Ramos (cell line): Measurements from ENCODE around the gene ZNF497.

Experiments used
- in situ Hi-C: fragments of 300-500 bp; cut with MboI; formaldehyde crosslinking; loops from one replicate; pipeline ENCODE4 v1.14.3; 2022; ENCODE audit warnings: low sequenced_read_pairs; ENCODE audit not compliant: unreplicated experiment

Gene ZNF497

GRCh38 chr19:58372311-58373133, 10.0 kb upstream of the ZNF497 start:
- in situ Hi-C loops: no loop called here

GRCh38 chr19:58368561-58369360, 6.2 kb upstream of the ZNF497 start:
- in situ Hi-C loops: no loop called here

DNA sequence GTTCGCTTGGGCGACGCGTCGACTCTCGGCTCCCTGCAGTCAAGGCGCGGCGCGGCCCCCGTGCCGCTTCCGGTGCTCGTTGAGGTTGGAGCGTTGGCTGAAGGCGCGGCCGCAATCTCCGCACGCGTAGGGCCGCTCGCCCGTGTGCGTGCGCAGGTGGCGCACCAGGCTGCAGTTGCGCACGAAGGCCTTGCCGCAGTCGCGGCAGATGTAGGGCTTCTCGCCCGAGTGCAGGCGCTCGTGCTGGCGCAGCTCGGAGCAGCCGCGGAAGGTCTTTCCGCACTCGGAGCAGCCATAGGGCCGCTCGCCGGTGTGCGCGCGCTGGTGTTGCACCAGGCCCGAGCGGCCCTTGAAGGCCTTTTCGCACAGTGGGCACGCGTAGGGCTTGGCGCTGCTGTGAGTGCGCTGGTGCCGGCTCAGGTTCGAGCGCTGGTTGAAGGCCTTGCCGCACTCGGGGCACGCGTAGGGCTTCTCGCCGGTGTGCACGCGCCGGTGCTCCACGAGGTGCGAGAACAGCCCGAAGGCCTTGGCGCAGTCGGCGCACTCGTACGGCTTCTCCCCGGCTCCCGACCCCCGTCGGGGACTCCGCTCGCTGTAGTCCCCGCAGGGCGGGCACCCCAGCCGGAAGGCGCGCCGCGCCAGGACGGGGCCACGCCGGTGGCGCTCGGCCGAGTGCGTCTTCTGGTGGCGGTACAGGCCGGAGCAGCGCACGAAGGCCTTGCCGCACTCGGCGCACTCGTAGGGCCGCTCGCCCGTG, 5.3 kb upstream of the ZNF497 start:
- in situ Hi-C loops: no loop called here

GRCh38 chr19:58366585-58367430, 4.3 kb upstream of the ZNF497 start:
- in situ Hi-C loops: no loop called here

DNA sequence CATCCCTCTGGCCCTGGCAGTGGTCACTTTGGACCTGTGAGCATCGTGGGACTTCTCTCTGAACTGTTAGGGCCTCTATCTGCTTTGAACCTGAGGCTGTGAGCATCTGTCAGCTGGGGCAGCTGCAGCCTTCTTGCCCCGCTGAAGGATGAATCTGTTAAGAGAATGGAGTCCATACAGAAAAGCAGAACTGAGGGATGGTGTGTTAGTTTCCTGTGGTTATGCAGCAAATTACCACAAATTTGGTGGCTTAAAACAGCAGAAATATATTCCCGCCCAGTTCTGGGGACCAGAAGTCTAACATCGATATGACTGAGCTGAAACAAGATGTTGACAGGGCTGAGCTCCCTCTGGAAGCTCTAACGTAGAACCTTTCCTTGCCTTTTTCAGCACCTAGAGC, 1.6 kb upstream of the ZNF497 start:
- in situ Hi-C loops: no loop called here

GRCh38 chr19:58361900-58362271, 665 bp downstream of the ZNF497 start:
- in situ Hi-C loops: no loop called here

- in situ Hi-C loops: no loop called here
These were observed 4.9 kb downstream of the ZNF497 start for GRCh38 chr19:58357481-58358145.

DNA sequence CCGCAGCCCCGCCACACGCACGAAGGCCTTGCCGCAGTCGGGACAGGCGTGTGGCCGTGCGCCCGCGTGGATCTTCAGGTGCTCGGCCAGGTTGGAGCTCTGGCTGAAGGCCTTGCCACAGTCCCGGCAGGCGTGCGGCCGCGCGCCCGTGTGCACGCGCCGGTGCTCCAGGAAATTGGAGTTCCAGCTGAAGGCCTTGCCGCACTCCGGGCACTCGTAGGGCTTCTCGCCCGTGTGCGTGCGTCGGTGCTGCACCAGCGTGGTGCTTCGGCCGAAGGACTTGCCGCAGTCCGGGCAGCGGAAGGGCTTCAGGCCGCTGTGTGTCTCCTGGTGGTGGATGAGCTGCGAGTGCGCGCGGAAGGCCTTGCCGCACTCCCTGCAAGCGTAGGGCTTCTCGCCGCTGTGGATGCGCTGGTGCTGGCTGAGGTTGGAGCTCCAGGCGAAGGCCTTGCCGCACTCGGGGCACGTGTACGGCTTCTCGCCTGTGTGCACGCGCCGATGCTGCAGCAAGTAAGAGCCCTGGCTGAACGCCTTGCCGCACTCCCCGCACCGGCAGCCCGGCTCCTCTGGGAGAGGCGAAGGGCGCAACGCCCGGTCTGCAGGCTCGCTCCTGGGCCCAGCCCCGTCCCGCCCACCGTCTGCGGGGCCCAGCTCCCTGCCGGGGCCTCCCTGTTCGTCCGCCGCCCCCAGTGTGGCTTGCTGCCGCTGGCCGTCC, 5.6 kb downstream of the ZNF497 start:
- in situ Hi-C loops: no loop called here

DNA sequence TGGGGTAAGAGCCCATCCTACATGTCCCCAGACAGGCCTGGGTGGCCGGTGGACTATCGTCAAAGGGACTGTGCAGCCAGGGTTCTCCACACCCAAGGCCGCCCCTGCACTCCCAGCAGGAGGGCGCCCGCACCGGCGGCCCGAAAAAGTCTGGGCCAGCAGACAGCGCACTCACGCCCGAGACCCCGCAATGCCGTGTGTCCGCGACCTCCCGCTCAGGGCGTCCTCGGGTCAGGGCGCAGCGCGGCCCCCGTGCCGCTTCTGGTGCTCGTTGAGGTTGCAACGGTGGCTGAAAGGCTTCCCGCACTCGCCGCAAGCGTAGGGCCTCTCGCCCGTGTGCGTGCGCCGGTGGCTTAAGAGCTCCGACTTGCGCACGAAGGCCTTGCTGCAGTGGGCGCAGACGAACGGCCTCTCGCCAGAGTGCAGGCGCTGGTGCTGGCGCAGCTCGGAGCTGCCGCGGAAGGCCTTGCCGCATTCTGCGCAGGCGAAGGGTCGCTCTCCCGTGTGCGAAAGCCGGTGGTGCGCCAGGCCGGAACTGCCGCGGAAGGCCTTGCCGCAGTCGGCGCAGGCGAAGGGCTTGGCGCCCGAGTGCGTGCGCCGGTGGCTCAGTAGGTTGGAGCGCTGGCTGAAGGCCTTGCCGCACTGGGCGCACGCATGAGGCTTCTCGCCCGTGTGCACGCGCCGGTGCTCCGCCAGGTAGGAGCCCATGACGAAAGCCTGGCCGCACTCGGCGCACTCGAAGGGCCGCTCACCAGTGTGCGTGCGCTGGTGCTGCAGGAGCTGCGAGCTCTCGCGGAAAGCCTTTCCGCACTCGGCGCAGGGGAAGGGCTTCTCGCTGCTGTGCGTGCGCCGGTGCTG, 6.4 kb downstream of the ZNF497 start:
- in situ Hi-C loops: no loop called here

GRCh38 chr19:58355215-58355796, 7.2 kb downstream of the ZNF497 start:
- in situ Hi-C loops: no loop called here

DNA sequence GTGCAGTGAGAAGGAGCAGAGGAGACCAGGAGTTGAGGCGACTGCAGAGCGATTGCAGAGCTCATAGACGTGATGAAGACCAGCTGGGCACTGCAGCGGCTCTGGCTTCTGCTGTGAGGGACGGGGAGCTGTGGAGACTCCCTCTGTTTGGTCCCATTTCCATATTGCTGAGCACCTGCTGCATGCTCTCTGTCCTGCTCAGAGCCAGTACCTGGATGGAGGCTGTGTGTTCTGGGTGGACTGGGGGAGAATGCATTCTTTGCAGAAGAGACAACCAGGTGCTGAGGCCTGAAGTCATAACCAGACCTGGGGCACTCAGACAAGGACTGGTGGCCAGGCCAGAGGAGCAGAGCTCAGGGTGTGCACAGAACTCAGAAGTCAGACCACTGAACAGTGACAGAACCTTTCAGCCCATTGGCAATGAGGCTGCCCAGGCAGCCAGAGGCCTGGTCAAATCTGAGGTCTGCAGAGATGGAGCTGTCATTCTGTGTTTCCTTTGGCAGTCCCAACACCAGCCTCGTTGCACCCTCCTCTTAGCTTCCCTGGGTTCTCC, 8.0 kb downstream of the ZNF497 start:
- in situ Hi-C loops: no loop called here

GRCh38 chr19:58353717-58354477, 8.7 kb downstream of the ZNF497 start:
- in situ Hi-C loops: no loop called here

GRCh38 chr19:58352760-58353671, 9.5 kb downstream of the ZNF497 start, which contains the start of gene A1BG:
Gene A1BG, minus strand, starts transcription at chr19:58353492. Its CDS starts 55 bp downstream, at chr19:58353437.
- in situ Hi-C loops: no loop called here

DNA sequence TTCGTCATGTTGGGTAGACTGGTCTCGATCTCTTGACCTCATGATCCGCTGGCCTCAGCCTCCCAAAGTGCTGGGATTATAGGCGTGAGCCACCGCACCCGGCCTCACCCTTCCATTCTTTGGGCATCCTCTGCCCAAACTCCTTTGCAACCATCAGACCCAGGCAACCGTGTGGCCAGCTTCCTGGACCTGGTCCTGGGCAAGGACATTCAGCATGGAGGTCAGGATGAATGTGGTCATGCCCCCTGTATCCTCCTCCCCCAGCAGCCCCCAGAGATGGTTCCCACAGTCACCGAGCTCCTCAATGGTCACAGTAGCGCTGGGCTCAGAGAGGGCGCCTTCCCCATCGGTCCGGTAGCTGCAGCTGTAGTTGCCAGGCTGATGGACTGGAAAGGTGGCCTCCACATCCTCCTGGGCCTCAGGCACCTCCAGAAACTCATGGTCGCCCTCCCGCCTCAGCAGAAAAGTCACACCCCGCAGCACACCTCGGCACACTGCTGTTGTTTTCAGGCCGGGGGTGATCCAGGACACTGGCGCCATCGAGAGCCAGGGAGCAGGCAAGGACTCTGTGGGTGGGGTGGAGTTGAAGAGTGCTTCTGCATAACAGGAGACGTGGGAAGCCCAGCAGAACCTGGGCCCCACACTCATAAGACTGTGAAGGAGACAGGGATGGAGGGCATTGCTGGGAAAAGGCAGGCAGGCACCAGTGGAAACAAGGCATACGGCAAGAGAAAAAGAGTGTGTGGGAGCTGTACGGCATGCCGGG, 10.4 kb downstream of the ZNF497 start:
- in situ Hi-C loops: no loop called here

- in situ Hi-C loops: no loop called here
These were observed 11.0 kb downstream of the ZNF497 start for GRCh38 chr19:58351558-58351878.
